K562 (cell line): Measurements from ENCODE around the gene SDK1. TPM values are rescaled to one million over a fixed set of nuclear protein-coding genes. Genes with fewer than 3 reads are reported as not detected.

ENCODE experiments used
- ATAC-seq: fragments of 200-7000 bp; cut with Tn5 transposase; 3 replicates; pipeline ENCODE4 v1.9.1; 2020; ENCODE audit warnings: moderate library complexity
- BruUV-seq: library from RNA; stranded (reverse); fragments of 400-500 nt; replicated peaks from 2 replicates; lab custom pipeline; 2021; lab: Mats Ljungman, UMichigan
- CTCF ChIA-PET: fragments of 300-600 bp; formaldehyde crosslinking; extraction: SDS; loops from one replicate; lab custom pipeline; 2021; ENCODE audit warnings: low intra/inter-chr PET ratio; lab: Yijun Ruan, JAX
- POLR2A ChIA-PET: fragments of 300-600, 350-650 bp; sonication (Branson Sonifier 250); formaldehyde crosslinking; extraction: SDS; loops from one replicate; lab custom pipeline; 2021; ENCODE audit warnings: antibody characterized with exemption, inconsistent platforms; lab: Yijun Ruan, JAX
- DNase-seq, 4 experiments: peaks; one replicate each; pipeline versions ENCODE4 v3.0.0 to v3.0.0-alpha.2; 2011 to 2018; ENCODE audit warnings: low spot score in 3 of 4, mixed read lengths in 3 of 4; ENCODE audit errors: extremely low read depth in 1 of 4
- FAIRE-seq: peaks from 2 replicates; lab custom pipeline; 2011; peaks lifted over from hg19 to GRCh38; lab: Jason Lieb, UNC
- H2AFZ ChIP-seq: 2 replicates; pipeline ENCODE4 v1.6.0; 2011; ENCODE audit warnings: low read depth, low read length, control low read depth, inconsistent platforms
- H3K27ac ChIP-seq: fragments of 200-600 bp; 3 replicates; pipeline ENCODE4 v1.8.0; 2011; ENCODE audit warnings: low read depth, mild to moderate bottlenecking, control low read depth, inconsistent platforms, low read length, moderate library complexity, mixed read lengths; ENCODE audit errors: extremely low read depth
- H3K27me3 ChIP-seq, 2 experiments: fragments of 300-600 bp in 1 of 2; 2 replicates in 1 of 2; 3 replicates in 1 of 2; pipeline versions ENCODE4 v1.6.0 to v1.8.0; 2011; ENCODE audit warnings: inconsistent platforms in 2 of 2, low read length in 2 of 2, mild to moderate bottlenecking in 1 of 2, mixed read lengths in 1 of 2, moderate library complexity in 1 of 2; ENCODE audit not compliant: control insufficient read depth in 2 of 2, insufficient read depth in 2 of 2
- H3K36me3 ChIP-seq: fragments of 300-600 bp; 3 replicates; pipeline ENCODE4 v1.8.0; 2011; ENCODE audit warnings: mild to moderate bottlenecking, low read length, inconsistent platforms; ENCODE audit not compliant: control insufficient read depth, insufficient read depth
- H3K4me1 ChIP-seq, 2 experiments: fragments of 200-600 bp in 1 of 2; replicated peaks in 1 of 2; 2 replicates in 1 of 2; 3 replicates in 1 of 2; pipeline versions ENCODE4 v1.5.1 to v1.8.0; 2011; ENCODE audit warnings: inconsistent platforms in 2 of 2, low read length in 2 of 2, mild to moderate bottlenecking in 1 of 2, mixed read lengths in 1 of 2, moderate library complexity in 1 of 2; ENCODE audit not compliant: control insufficient read depth in 2 of 2, insufficient read depth in 2 of 2
- H3K4me2 ChIP-seq: 2 replicates; pipeline ENCODE4 v1.6.1; 2011; ENCODE audit warnings: low read length, control low read depth, inconsistent platforms, mixed read lengths; ENCODE audit not compliant: insufficient read depth
- H3K4me3 ChIP-seq: fragments of 200-600 bp; sonication (generic), shearing (Covaris generic); 2 replicates; pipeline ENCODE4 v1.5.1; 2016; ENCODE audit warnings: control low read depth, inconsistent platforms
- H3K79me2 ChIP-seq: fragments of 200-600 bp; 3 replicates; pipeline ENCODE4 v1.8.0; 2011; ENCODE audit warnings: low read length, inconsistent platforms; ENCODE audit not compliant: control insufficient read depth, insufficient read depth
- H3K9ac ChIP-seq, 2 experiments: 2 replicates each; pipeline versions ENCODE4 v1.6.0 to v1.6.1; 2011; ENCODE audit warnings: low read depth in 2 of 2, low read length in 2 of 2, control low read depth in 1 of 2, inconsistent platforms in 1 of 2, mild to moderate bottlenecking in 1 of 2, mixed read lengths in 1 of 2; ENCODE audit not compliant: insufficient read depth in 1 of 2
- H3K9me1 ChIP-seq: one replicate; pipeline ENCODE4 v1.6.0; 2011; ENCODE audit warnings: inconsistent platforms, mild to moderate bottlenecking, low read length, moderate library complexity; ENCODE audit not compliant: control insufficient read depth, insufficient read depth
- H3K9me3 ChIP-seq: replicated peaks from 2 replicates; pipeline ENCODE4 v1.5.1; 2011; ENCODE audit warnings: low read depth, low read length, inconsistent platforms; ENCODE audit not compliant: control insufficient read depth, insufficient read depth
- H4K20me1 ChIP-seq: replicated peaks from 2 replicates; pipeline ENCODE4 v1.6.1; 2011; ENCODE audit warnings: low read length, inconsistent platforms, mixed read lengths; ENCODE audit not compliant: control insufficient read depth, insufficient read depth
- ZNF318 ChIP-seq, 2 experiments: fragments of 450-650 bp; IDR thresholded peaks; 2 replicates each; pipeline ENCODE4 v1.6.1; 2016; ENCODE audit warnings: mild to moderate bottlenecking in 2 of 2, borderline replicate concordance in 1 of 2, low read depth in 1 of 2, moderate library complexity in 1 of 2
- ZNF785 ChIP-seq: fragments of 250-450 bp; sonication (Bioruptor Pico); IDR thresholded peaks from 2 replicates; pipeline ENCODE4 v1.4.0; 2020; ENCODE audit warnings: mild to moderate bottlenecking
- WGBS: fragments of 100-300 bp; shearing (Covaris generic); methylation state at CpG from one replicate; pipeline ENCODE4 v1.1.6; 2016; ENCODE audit warnings: low coverage, mixed read lengths; ENCODE audit not compliant: insufficient coverage; ENCODE audit errors: missing lambda C conversion rate; 5-methylcytosine and 5-hydroxymethylcytosine counted together
- in situ Hi-C: fragments of 300-500 bp; cut with MboI; formaldehyde crosslinking; loops from 4 replicates; pipeline ENCODE4 v1.15.0; 2018; ENCODE audit warnings: inconsistent platforms, mixed read lengths
- intact Hi-C: fragments of 100-400 bp; cut with micrococcal nuclease; formaldehyde crosslinking; loops from 2 replicates; pipeline ENCODE4 v1.14.2; 2022
- polyA plus RNA-seq, 8 experiments: library from polyadenylated mRNA; depleted of rRNA in 4 of 8; stranded (reverse) in 5 of 8; unstranded in 3 of 8; fragments of >200 nt; fragmentation: Nextera tagmentation in 2 of 8; fragmentation: Illumina TruSeq in 1 of 8; extraction: Ambion mirVana in 2 of 8; extraction: Trizol in 1 of 8; gene quantifications; 2 replicates each; pipeline versions ENCODE4 v1.2.1 to v1.2.3, GENCODE V29; 2011 to 2014; ENCODE audit warnings: inconsistent platforms in 1 of 8, missing spikeins in 1 of 8
- total RNA-seq, 7 experiments: library from RNA; depleted of rRNA in 6 of 7; stranded (reverse); fragments of >200 nt in 6 of 7; fragmentation: Illumina TruSeq in 2 of 7; extraction: Trizol in 2 of 7; gene quantifications; 2 replicates each; pipeline versions ENCODE4 v1.2.1 to v1.2.3, GENCODE V29; 2011 to 2021; ENCODE audit warnings: low replicate concordance in 1 of 7

SDK1 gene
- total and polyA plus RNA-seq, 9 of the 15 experiments (the other 6 are each of a cell fraction or from before 2014, with no cell fraction given), result 0.16 TPM; not detected in 8

GRCh38 chr7:3668743-3669142 lies 367.7 kb downstream of the SDK1 start (continued):
- TF ChIP-seq ZNF318 (IDR thresholded peaks at IDR 0.05; ENCODE audit: borderline replicate concordance in 1 of 2, low read depth in 1 of 2), result no peak
- TF ChIP-seq, all 486 proteins: peak for 0

GRCh38 chr7:3670898-3671297 lies 369.8 kb downstream of the SDK1 start:
- no peak for DNase-seq
- H2AFZ ChIP-seq, result no peak overlapping the region
- H3K79me2 ChIP-seq, result no peaks in the 10 kb centered on the region
- H3K9ac ChIP-seq, result no peak overlapping the region
- no peaks in the 10 kb centered on the region for H3K27me3 ChIP-seq
- TF ChIP-seq ZNF785 (CRISPR knock-in tag), result no peak
- H4K20me1 ChIP-seq, result no peaks in the 10 kb centered on the region
- H3K9me3 ChIP-seq, result no peaks in the 10 kb centered on the region
- FAIRE-seq, result no peak
- ChIA-PET CTCF (no interaction called here), POLR2A (no interaction called here)
- H3K36me3 ChIP-seq, result no peaks in the 10 kb centered on the region
- in situ Hi-C loops (no loop called here), intact Hi-C loops (no loop called here)
- H3K4me3 ChIP-seq, result no peak overlapping the region
- WGBS, result 0% methylated on average over 4 of the region's 4 CpGs
- no peak for ATAC-seq
- H3K9me1 ChIP-seq, result no peaks in the 10 kb centered on the region
- no peaks in the 10 kb centered on the region for H3K4me1 ChIP-seq
- BruUV-seq, result no TSS peak
- H3K27ac ChIP-seq, result no peak overlapping the region
- no peak overlapping the region for H3K4me2 ChIP-seq
